HG03558 (cell line): ENCODE data around the gene POC5.
"Not testable (repeated sequence)": the region's sequence is repeated elsewhere in the genome, so short reads cannot be mapped to it uniquely, and the experiment has no call there.

Source experiments
- ATAC-seq: cut with Tn5 transposase; IDR thresholded peaks from one replicate; pipeline ENCODE4 v1.9.1; 2021; ENCODE audit warnings: moderate number of reproducible peaks; ENCODE audit not compliant: unreplicated experiment; ENCODE audit errors: extremely low read depth

The POC5 gene

DNA sequence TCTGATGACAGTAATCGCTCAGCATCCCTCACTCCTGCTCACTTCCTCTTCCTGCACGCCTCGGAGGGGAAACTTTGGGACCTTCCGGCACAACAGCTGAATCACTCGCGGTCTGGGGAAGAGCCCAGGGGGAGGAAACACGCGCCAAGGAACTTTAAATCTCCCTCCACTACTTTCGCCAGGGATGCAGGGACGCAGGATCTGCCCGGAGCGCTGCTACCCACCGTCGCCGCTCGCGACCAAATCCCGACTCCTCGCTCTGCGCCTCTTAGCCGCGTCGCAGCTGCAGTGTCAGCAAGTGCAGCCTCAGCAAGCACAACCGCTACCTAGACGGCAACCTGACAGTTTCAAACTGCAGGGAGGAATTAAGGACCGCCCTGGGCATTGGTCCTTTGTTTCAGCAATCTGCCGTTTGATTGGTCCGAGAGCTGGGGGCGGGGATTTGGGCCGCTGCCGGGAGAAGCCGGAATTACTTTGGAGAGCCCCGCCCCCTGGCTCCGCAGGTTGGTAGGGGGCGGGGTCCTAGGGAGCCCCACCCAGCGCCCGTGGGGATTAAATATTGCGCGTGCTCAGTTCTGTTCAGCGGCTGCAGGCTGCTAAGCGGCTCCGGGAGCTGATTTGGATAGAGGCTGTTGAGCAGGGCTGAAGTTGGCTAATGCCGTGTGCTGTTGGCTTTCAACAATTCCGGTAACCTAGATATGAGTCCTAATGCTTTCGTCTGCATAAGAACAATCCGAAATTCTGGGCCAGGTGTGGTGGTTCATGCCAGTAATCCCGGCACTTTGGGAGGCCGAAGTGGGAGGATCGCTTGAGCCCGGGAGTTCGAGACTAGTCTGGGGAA is at the start of gene POC5:
TSS of gene POC5 (minus strand) at position 356 of the 841 bp plus-strand sequence. CDS start 4,500 bp downstream, outside the sequence.
- ATAC-seq, result peak; percentile 83

DNA sequence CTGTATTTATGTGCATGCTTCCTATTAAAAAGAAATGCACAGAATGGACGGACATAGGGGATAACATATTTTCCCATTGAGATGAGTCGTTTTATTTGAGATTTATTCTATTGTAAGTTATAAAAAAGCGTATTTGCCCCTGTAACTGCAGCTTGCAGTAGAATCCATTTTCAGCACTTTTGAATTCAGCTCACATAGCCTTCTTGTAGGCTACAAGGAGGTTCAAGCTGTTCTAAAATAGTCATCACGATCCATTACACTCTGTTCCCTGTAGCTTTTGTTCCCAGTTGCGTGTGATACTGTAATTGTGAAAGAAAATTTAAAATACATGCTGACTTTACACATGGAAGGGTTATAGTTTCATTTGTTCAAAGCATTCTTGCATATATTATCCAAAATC is 40.9 kb upstream of the POC5 start:
- no peak for ATAC-seq

GRCh38 chr5:75756981-75757380 is 39.7 kb upstream of the POC5 start:
- no peak for ATAC-seq

GRCh38 chr5:75756211-75756610 is 39.0 kb upstream of the POC5 start:
- no peak for ATAC-seq

DNA sequence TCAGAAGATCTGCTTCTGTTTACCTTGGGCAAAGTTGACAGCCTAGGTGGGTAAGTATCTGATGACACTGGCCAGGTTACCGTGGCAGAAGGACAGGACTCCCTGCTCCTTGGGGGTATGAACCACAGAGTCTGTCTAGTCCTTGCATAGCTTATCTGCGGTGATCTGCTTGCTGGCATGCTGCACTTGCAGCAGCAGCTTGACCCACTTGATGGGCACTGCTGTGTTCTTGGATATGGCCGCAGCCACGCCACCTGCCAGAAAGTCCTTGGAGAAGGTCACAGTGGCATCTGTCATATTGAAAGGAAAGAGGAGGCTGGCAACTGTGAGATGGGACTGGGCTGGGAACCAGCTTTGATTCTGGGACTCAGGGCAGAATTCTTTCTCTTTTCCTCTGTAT is 35.9 kb upstream of the POC5 start:
- no peak for ATAC-seq

DNA sequence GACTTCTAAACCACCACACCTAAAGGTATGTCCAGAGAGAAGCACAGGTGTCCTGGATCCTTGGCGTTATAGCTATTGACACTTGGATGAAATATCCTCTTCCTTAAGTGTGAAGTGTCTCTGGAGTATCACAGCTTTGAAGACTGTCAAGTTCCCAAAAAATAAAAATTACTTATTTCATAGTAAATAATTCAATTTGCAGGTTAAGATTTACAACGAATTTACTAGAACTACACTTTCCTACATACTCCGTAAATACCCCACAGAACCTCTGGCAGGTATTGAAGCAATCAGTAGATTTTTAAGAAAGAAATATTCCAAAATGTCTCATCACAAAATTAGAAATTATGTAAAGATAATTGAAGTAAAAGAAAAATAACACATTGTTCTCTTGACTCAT is 27.1 kb upstream of the POC5 start:
- ATAC-seq, result no peak

DNA sequence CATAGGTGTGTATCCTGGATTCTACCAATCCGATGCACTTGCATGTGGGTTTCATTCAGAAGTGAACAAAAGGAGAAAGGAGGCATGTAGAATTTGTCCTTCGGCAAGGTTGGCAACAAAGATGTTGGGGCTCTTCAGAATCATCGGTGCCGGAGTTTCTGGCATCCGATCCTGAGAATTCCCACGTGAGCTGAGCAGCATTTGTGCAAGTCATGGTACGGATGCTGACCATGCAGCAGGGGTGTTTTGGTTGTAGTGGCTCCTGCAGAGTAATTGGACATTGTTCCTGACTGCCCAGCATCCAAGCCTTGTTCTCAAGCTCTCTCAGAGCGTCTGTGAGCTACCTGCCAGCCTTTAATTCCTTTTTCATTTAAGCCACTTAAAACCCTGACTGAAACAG is 19.0 kb upstream of the POC5 start:
- no peak for ATAC-seq

- no peak for ATAC-seq
Measured at GRCh38 chr5:75734913-75735789, 17.9 kb upstream of the POC5 start.

DNA sequence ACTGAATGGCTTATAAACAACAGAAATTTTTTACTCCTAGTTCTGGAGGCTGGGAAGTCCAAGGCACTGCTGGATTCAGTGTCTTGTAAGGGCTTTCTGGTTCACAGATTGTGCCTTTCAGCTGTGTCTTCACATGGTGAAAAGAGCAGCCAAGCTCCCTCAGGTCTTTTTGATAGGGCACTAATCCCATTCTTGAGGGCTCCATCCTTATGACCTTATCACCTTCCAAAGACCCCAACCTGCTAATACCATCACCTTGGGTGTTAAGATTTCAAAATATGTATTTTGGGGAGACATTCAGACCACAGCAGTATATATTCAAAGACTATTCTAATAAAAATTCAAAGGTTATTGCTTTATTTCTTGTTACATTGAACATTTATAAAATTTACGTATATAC is 16.5 kb upstream of the POC5 start:
- ATAC-seq, result no peak

DNA sequence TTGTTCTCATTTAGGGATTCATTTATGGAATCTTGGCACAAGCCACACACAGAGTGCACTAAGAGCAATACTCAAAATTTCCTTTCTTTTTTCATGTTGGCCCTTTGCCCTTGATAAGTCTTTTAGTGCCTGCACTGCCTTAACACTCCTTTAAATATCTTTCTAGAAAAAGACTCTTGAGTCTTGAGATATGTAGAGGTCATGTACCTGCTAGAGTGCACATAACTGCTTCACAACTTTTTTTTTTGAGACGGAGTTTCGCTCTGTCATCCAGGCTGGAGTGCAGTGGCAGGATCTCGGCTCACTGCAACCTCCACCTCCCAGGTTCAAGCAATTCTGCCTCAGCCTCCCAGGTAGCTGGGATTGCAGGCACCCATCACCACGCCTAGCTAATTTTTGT is 14.3 kb upstream of the POC5 start:
- not testable (repeated sequence) for ATAC-seq

DNA sequence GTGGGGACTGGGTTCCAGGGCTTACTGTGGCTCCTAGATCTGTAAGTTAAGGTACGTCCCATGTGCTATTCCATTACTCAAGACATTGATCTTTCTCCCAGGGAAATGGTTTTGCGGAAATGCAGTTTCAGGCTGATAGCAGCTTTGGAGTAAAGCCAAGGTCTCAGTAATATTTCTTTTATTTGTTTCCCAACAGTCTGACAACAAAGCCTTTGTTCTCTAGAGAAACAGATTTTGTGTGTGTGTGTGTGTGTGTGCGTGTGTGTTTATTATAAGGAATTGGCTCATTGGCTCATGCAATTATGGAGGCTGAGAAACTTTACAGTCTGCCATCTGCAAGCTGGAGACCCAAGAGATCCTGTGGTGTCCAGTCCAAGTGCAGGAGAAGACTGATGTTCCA is 12.1 kb upstream of the POC5 start:
- ATAC-seq, result no peak

DNA sequence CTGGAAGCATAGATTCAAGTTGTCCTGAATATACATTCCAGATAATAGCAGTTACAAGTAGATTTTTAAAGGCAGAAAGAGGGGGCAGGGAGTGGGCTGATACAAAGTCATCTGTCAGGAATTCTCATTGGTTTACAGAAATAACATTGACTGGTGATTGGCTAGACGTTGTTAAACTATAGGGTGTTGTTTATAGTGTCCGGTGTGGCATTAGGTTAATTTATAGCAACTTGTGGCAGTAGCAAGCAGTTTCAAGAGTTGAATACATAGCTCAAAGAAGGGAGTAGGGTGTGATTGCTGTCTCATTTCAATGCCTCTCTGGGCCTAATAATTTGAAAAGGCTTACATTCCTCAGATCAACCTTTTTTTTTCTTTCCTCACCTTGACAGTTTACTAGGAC is 10.7 kb upstream of the POC5 start:
- ATAC-seq, result no peak

DNA sequence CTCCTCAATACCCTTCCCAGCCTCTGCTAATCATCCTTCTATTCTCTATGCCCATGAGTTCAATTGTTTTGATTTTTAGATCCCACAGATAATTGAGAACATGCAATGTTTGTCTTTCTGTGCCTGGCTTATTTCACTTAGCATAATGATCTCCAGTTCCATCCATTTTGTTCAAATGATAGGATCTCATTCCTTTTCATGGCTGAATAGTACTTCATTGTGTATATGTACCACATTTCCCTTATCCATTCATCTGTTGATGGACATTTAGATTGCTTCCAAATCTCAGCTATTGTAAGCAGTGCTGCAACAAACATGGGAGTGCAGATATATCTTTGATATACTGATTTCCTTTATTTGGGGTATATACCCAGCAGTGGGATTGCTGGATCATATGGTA is 9.0 kb upstream of the POC5 start:
- not testable (repeated sequence) for ATAC-seq

- ATAC-seq, result no peak
Measured at GRCh38 chr5:75723378-75723777, 6.1 kb upstream of the POC5 start.

- no peak for ATAC-seq
Measured at GRCh38 chr5:75721573-75721972, 4.3 kb upstream of the POC5 start.

GRCh38 chr5:75720882-75721281 is 3.6 kb upstream of the POC5 start:
- ATAC-seq, result no peak

GRCh38 chr5:75716715-75717081 is 539 bp downstream of the POC5 start:
- no peak for ATAC-seq

DNA sequence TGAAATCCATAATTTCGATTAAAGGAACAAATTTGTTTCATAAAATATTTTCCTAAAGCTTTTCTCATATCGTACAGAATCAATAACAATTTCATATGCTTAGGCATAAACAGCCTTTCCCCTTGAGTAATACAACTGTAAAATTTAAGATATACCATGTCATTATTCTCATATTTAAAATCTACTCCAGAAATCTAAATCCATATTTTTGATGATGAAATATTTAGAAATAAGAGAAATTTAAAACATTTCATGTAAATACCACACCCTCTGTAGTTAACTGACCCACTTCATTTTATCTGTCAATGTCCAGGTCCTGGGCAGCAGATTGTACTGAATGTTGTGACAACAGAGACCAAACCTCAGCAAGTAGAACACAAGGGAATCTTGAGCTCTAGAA is 5.1 kb downstream of the POC5 start:
- ATAC-seq, result no peak

DNA sequence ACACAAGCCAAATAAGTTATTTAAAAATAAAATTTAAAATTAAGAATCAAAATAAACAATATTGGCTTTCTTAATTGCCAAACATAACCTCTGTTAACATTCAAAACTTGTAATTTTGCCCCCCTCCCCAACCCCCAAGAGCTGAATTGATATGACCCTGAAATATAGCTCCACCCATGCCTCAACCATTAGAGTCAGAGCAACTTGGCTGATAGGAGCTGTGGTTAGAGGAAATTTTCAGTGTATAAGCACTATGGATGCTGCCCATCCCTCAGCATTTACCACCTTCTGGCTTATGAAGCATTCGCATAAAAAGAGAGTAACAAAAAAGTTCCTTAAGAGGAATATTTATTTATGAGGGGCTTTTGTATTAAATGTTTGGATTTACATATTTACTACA is 6.1 kb downstream of the POC5 start:
- ATAC-seq, result no peak

- ATAC-seq, result no peak
Measured at GRCh38 chr5:75710637-75711036, 6.6 kb downstream of the POC5 start.

- ATAC-seq, result no peak
Measured at GRCh38 chr5:75707911-75708509, 9.2 kb downstream of the POC5 start.
